K562 (cell line): Measurements from ENCODE around the gene CTPS1. TPM values are rescaled to one million over a fixed set of nuclear protein-coding genes. Genes with fewer than 3 reads are reported as not detected.

Experiments
- ATF2 ChIP-seq: sonication (generic); formaldehyde crosslinking; IDR thresholded peaks from 2 replicates; pipeline ENCODE4 v1.8.1; 2022; ENCODE audit warnings: missing genetic modification reagents
- BCOR ChIP-seq: fragments of 450-650 bp; IDR thresholded peaks from 2 replicates; pipeline ENCODE4 v1.6.1; 2016
- CBFA2T3 ChIP-seq: fragments of 450-650 bp; IDR thresholded peaks from 2 replicates; pipeline ENCODE4 v1.6.1; 2017
- ELF2 ChIP-seq: fragments of 250-450 bp; sonication (Bioruptor Pico); IDR thresholded peaks from 2 replicates; pipeline ENCODE4 v1.5.0; 2021; ENCODE audit warnings: mild to moderate bottlenecking
- FOXP1 ChIP-seq: sonication (generic); formaldehyde crosslinking; IDR thresholded peaks from 2 replicates; pipeline ENCODE4 v1.8.0; 2022; ENCODE audit warnings: mild to moderate bottlenecking, missing genetic modification reagents
- HSF4 ChIP-seq: fragments of 250-450 bp; sonication (Bioruptor Pico); IDR thresholded peaks from 2 replicates; pipeline ENCODE4 v2.1.2; 2022; ENCODE audit warnings: mild to moderate bottlenecking, moderate library complexity, borderline replicate concordance
- ILF3 ChIP-seq: fragments of 450-650 bp; IDR thresholded peaks from 2 replicates; pipeline ENCODE4 v1.6.1; 2018; ENCODE audit warnings: antibody characterized with exemption, mild to moderate bottlenecking, moderate library complexity, borderline replicate concordance
- MCM5 ChIP-seq: fragments of 450-650 bp; IDR thresholded peaks from 2 replicates; pipeline ENCODE4 v1.6.1; 2016; ENCODE audit warnings: low read depth
- NKRF ChIP-seq: fragments of 450-650 bp; IDR thresholded peaks from 2 replicates; pipeline ENCODE4 v1.6.1; 2016; ENCODE audit warnings: borderline replicate concordance
- SRSF3 ChIP-seq: fragments of 200-400 bp; formaldehyde crosslinking; IDR thresholded peaks from 2 replicates; pipeline ENCODE4 v1.6.1; 2016; ENCODE audit warnings: mild to moderate bottlenecking, low read length, moderate library complexity; ENCODE audit not compliant: insufficient read depth
- TCF3 ChIP-seq: sonication (generic); formaldehyde crosslinking; IDR thresholded peaks from 2 replicates; pipeline ENCODE4 v1.4.0; 2020; ENCODE audit warnings: mild to moderate bottlenecking, missing genetic modification reagents
- THAP7 ChIP-seq: fragments of 250-450 bp; sonication (Bioruptor Pico); IDR thresholded peaks from 2 replicates; pipeline ENCODE4 v1.5.0; 2021
- ZNF174 ChIP-seq: fragments of 250-450 bp; sonication (Bioruptor Pico); IDR thresholded peaks from 2 replicates; pipeline ENCODE4 v1.4.0; 2020; ENCODE audit warnings: mild to moderate bottlenecking
- ZNF224 ChIP-seq: sonication (generic); formaldehyde crosslinking; IDR thresholded peaks from 2 replicates; pipeline ENCODE4 v1.8.0; 2022; ENCODE audit warnings: mild to moderate bottlenecking, missing genetic modification reagents
- ZNF584 ChIP-seq: fragments of 200-800 bp; sonication (Bioruptor generic); IDR thresholded peaks from 2 replicates; pipeline ENCODE4 v1.6.1; 2016; ENCODE audit warnings: low read depth, mild to moderate bottlenecking, missing genetic modification characterization, missing compliant biosample characterization
- polyA plus RNA-seq, 8 experiments: library from polyadenylated mRNA; depleted of rRNA in 4 of 8; stranded (reverse) in 5 of 8; unstranded in 3 of 8; fragments of >200 nt; fragmentation: Nextera tagmentation in 2 of 8; fragmentation: Illumina TruSeq in 1 of 8; extraction: Ambion mirVana in 2 of 8; extraction: Trizol in 1 of 8; gene quantifications; 2 replicates each; pipeline versions ENCODE4 v1.2.1 to v1.2.3, GENCODE V29; 2011 to 2014; ENCODE audit warnings: inconsistent platforms in 1 of 8, missing spikeins in 1 of 8
- total RNA-seq, 7 experiments: library from RNA; depleted of rRNA in 6 of 7; stranded (reverse); fragments of >200 nt in 6 of 7; fragmentation: Illumina TruSeq in 2 of 7; extraction: Trizol in 2 of 7; gene quantifications; 2 replicates each; pipeline versions ENCODE4 v1.2.1 to v1.2.3, GENCODE V29; 2011 to 2021; ENCODE audit warnings: low replicate concordance in 1 of 7

CTPS1 gene
- total and polyA plus RNA-seq, 9 of the 15 experiments (the other 6 are each of a cell fraction or from before 2014, with no cell fraction given): 44.4 to 164 (median 87.7) TPM

- no peak for TF ChIP-seq ILF3
- 0 out of 2 replicates have a peak, but pooled peaks have one; percentile 69 for TF ChIP-seq BCOR
- TF ChIP-seq TCF3 (CRISPR knock-in tag): peak; percentile 97
- peak; percentile 97 for TF ChIP-seq CBFA2T3
- TF ChIP-seq HSF4: no peak
- TF ChIP-seq ATF2 (CRISPR knock-in tag): no peak
- no peak for TF ChIP-seq FOXP1
- TF ChIP-seq ZNF174 (CRISPR knock-in tag): no peak
- no peak for TF ChIP-seq THAP7
- TF ChIP-seq NKRF: no peak
- TF ChIP-seq ZNF584: no peak
- no peak for TF ChIP-seq SRSF3
- no peak for TF ChIP-seq MCM5
- TF ChIP-seq ZNF224: no peak
- no peak for TF ChIP-seq ELF2 (CRISPR knock-in tag)
These were observed 40.0 kb upstream of the CTPS1 start (continued) for GRCh38 chr1:40939320-40940059.
